Lower lobe of right lung (tissue), 2 donors: ENCODE data around the gene GDPD1. TPM values are rescaled to one million over a fixed set of nuclear protein-coding genes. Genes with fewer than 3 reads are reported as not detected.
"Not testable (repeated sequence)": the region's sequence is repeated elsewhere in the genome, so short reads cannot be mapped to it uniquely, and the experiment has no call there.

Source experiments
- ATAC-seq, 2 donors: fragments of 200-7000 bp; cut with Tn5 transposase; one replicate each; pipeline ENCODE4 v1.9.1; 2020 to 2022; ENCODE audit warnings: mild to moderate bottlenecking in 2 of 2, moderate library complexity in 2 of 2
- DNase-seq: peaks from one replicate; pipeline ENCODE4 v3.0.0-alpha.2; 2020
- H3K27ac ChIP-seq: fragments of 200-600 bp; one replicate; pipeline ENCODE4 v1.8.0; 2022
- H3K27me3 ChIP-seq: fragments of 200-600 bp; one replicate; pipeline ENCODE4 v1.8.0; 2022; ENCODE audit warnings: low read depth
- H3K36me3 ChIP-seq: fragments of 200-600 bp; one replicate; pipeline ENCODE4 v1.8.0; 2022; ENCODE audit warnings: mild to moderate bottlenecking
- H3K4me1 ChIP-seq: fragments of 200-600 bp; one replicate; pipeline ENCODE4 v1.8.0; 2022
- H3K4me3 ChIP-seq: fragments of 200-600 bp; one replicate; pipeline ENCODE4 v1.8.0; 2022; ENCODE audit warnings: mild to moderate bottlenecking
- H3K9me3 ChIP-seq: fragments of 200-600 bp; one replicate; pipeline ENCODE4 v1.8.0; 2022
- intact Hi-C: fragments of 100-400 bp; cut with DNase I; formaldehyde crosslinking; loops from one replicate; pipeline ENCODE4 v1.11.0; 2022
- total RNA-seq: library from RNA; stranded (reverse); fragmentation: NEBNext Ultra II Directional; extraction: Animal tissue kit (Norgen Biotek cat#: 25700); gene quantifications from one replicate; pipeline ENCODE4 v1.2.1, GENCODE V29; 2021
- TF ChIP-seq, protein P1 (sequence below): fragments of 200-600 bp; IDR thresholded peaks from one replicate; pipeline ENCODE4 v1.8.0; 2022; ENCODE audit warnings: antibody characterized with exemption, mild to moderate bottlenecking
- donor health status: DM: no; HTN: yes; CAD: no; lungs with severe emphysema.

GDPD1 gene
- total RNA-seq, 1 donor from 2014 or later, result 5.3 TPM

DNA sequence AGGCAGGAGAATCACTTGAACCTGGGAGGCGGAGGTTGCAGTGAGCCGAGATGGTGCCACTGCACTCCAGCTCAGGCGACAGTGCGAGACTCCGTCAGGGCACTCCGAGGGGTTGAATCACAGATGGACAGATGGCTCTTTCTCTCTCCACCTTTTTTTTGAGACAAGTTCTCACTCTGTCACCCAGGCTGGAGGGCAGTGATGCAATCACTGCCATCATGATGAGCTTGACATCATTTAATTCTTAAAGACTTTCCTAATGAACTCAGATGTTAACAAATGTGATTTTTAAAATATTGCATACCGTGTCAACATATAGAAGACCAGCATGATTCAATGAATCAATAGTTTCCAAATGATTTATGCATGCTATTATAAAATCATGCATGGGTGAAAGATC lies 3.5 kb downstream of the GDPD1 start:
- intact Hi-C loops, result no loop called here
- Histone ChIP-seq H3K4me1 (no peaks in the 10 kb centered on the region), H3K27me3 (no peaks in the 10 kb centered on the region), H3K9me3 (no peaks in the 10 kb centered on the region), H3K4me3 (no peak overlapping the region), H3K27ac (no peak overlapping the region), H3K36me3 (no peaks in the 10 kb centered on the region)
- DNase-seq (no peak), ATAC-seq (no peak)
- TF ChIP-seq, protein P1, sequence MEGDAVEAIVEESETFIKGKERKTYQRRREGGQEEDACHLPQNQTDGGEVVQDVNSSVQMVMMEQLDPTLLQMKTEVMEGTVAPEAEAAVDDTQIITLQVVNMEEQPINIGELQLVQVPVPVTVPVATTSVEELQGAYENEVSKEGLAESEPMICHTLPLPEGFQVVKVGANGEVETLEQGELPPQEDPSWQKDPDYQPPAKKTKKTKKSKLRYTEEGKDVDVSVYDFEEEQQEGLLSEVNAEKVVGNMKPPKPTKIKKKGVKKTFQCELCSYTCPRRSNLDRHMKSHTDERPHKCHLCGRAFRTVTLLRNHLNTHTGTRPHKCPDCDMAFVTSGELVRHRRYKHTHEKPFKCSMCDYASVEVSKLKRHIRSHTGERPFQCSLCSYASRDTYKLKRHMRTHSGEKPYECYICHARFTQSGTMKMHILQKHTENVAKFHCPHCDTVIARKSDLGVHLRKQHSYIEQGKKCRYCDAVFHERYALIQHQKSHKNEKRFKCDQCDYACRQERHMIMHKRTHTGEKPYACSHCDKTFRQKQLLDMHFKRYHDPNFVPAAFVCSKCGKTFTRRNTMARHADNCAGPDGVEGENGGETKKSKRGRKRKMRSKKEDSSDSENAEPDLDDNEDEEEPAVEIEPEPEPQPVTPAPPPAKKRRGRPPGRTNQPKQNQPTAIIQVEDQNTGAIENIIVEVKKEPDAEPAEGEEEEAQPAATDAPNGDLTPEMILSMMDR, result no peak

DNA sequence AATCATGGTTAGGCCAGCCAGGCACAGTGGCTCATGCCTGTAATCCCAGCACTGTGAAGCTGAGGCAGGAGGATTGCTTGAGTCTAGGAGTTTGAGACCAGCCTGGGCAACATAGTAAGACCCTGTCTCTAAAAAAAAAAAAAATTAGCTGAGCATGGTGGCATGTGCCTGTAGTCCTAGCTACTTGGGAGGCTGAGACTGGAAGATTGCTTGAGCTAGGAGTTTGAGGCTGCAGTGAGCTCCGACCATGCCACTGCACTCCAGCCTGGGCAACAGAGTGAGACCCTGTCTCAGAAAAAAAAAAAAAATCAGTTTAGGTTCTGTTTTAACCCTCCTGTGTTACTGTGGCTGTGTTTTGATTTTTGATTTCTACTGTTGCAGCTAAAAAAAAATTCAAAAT lies 8.3 kb downstream of the GDPD1 start:
- H3K4me3 ChIP-seq, H3K4me1 ChIP-seq, DNase-seq, H3K27me3 ChIP-seq, H3K9me3 ChIP-seq, ATAC-seq, H3K36me3 ChIP-seq, intact Hi-C loops, H3K27ac ChIP-seq: not testable (repeated sequence)

DNA sequence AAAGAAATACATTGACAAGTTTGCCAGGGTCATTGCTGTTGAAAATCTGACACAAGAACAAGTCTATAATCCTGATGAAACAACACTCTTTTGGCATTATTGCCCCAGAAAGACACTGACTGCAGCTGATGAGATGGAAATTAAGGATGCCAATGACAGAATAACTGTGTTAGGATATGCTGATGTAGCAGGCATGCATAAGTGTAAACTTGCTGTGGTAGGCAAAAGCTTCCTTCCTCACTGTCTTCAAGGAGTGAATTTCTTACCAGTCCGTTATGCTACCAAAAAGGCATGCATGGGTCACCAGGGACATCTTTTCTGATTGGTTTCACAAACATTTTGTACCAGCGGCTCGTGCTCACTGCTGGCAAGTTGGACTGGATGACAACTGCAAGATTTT lies 10.5 kb downstream of the GDPD1 start:
- intact Hi-C loops, result no loop called here
- no peak for ATAC-seq

DNA sequence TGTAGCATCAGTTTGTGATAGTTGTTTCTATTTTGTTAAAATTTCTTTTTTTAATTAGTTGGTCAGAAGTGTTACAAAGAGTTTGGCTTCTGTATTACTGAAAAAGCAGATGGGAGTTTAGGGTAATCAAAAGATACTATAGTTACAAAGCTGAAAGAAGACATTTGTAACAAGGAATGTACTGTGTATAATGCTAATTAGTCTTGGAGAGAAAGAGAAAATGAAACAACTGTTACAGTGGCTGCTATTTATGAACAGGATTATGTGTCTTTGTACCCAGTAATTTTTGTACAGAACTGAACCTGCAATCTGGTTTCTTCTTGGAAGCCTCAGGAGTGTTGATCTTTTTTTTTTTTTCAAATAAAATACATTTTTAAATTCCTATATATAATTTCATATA lies 14.3 kb downstream of the GDPD1 start:
- Histone ChIP-seq H3K4me1 (no peaks in the 10 kb centered on the region), H3K27me3 (no peaks in the 10 kb centered on the region), H3K4me3 (no peak overlapping the region), H3K36me3 (no peaks in the 10 kb centered on the region), H3K27ac (no peak overlapping the region), H3K9me3 (no peaks in the 10 kb centered on the region)
- no peak for DNase-seq
- ATAC-seq, result no peak
- intact Hi-C loops, result no loop called here
- TF ChIP-seq, protein P1, result no peak

More for the DNA sequence above, 10.5 kb downstream of the GDPD1 start:
- TF ChIP-seq, protein P1, result no peak
- no peaks in the 10 kb centered on the region for H3K27me3 ChIP-seq
- no peak overlapping the region for H3K27ac ChIP-seq
- no peak overlapping the region for H3K4me3 ChIP-seq
- H3K4me1 ChIP-seq, result no peaks in the 10 kb centered on the region
- no peaks in the 10 kb centered on the region for H3K36me3 ChIP-seq
- H3K9me3 ChIP-seq, result no peaks in the 10 kb centered on the region
- no peak for DNase-seq

DNA sequence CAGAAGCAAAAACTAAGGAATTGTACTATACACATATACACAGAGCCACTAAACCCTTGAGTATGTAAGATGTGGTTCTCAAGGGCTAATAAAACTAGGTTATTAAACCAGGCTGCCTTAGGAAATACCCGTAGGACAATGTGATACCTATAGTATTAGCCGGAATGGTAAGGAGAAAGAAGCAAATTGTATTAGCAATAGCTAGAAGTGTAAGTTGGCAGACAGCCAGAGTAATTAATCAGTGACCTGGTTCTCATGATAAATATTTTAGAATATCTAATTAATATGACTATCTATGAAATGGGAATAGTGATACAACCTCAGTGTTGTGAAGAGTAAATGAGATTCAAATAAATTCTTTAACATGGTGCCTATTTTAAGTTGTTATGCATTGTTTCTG lies 18.6 kb downstream of the GDPD1 start:
- Histone ChIP-seq H3K27me3 (no peaks in the 10 kb centered on the region), H3K36me3 (no peaks in the 10 kb centered on the region), H3K4me3 (no peak overlapping the region), H3K27ac (no peak overlapping the region), H3K9me3 (no peaks in the 10 kb centered on the region), H3K4me1 (no peaks in the 10 kb centered on the region)
- DNase-seq (no peak), ATAC-seq (no peak)
- TF ChIP-seq, protein P1, result no peak
- intact Hi-C loops, result no loop called here

DNA sequence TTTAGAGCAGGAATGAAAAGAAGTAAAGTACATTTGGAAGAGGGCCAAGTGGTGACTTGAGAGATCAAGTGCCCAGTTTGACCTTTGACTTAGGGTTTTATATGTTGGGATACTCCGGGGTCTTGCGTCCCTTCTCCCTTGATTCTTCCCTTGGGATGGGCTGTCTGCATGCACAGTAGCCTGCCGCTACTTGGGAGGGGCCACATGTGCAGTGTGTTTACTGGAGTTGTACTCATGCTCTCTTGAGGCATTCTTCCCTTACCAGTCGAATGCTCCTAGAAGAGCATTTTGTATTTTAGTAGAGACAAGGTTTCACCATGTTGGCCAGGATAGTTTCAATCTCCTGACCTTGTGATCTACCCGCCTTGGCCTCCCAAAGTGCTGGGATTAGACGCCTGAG lies 23.8 kb downstream of the GDPD1 start:
- Histone ChIP-seq H3K9me3 (no peaks in the 10 kb centered on the region), H3K27ac (no peak overlapping the region), H3K27me3 (no peaks in the 10 kb centered on the region), H3K4me3 (no peak overlapping the region), H3K36me3 (no peaks in the 10 kb centered on the region), H3K4me1 (no peaks in the 10 kb centered on the region)
- TF ChIP-seq, protein P1, result no peak
- DNase-seq, result no peak
- intact Hi-C loops, result no loop called here
- no peak for ATAC-seq
